Cardiac muscle cell (in vitro differentiated cells and primary cell): ENCODE measurements around the gene BCL6. TPM values are rescaled to one million over a fixed set of nuclear protein-coding genes. Genes with fewer than 3 reads are reported as not detected.

Experiments used
- DNase-seq, 2 donors: peaks; one replicate each; pipeline versions ENCODE4 v3.0.0 to v3.0.0-alpha.2; 2010 to 2017; ENCODE audit warnings: low read depth in 1 of 2, low spot score in 1 of 2
- H3K27ac ChIP-seq: fragments of 200-600 bp; sonication (generic); 2 replicates; pipeline ENCODE4 v1.5.1; 2016
- H3K27me3 ChIP-seq: fragments of 200-600 bp; sonication (generic); 2 replicates; pipeline ENCODE4 v1.6.0; 2016; ENCODE audit warnings: control low read depth
- H3K36me3 ChIP-seq: fragments of 200-600 bp; sonication (generic); 2 replicates; pipeline ENCODE4 v1.5.1; 2016; ENCODE audit warnings: control low read depth
- H3K4me1 ChIP-seq: fragments of 200-600 bp; sonication (generic); 2 replicates; pipeline ENCODE4 v1.8.1; 2017; ENCODE audit warnings: low read depth, mild to moderate bottlenecking, mixed run types
- H3K4me3 ChIP-seq: fragments of 200-600 bp; sonication (generic); 2 replicates; pipeline ENCODE4 v1.5.1; 2016; ENCODE audit warnings: mild to moderate bottlenecking
- H3K9me3 ChIP-seq: fragments of 200-600 bp; sonication (generic); 2 replicates; pipeline ENCODE4 v1.5.1; 2017; ENCODE audit warnings: low read depth, mild to moderate bottlenecking, control low read depth
- polyA plus RNA-seq: library from polyadenylated mRNA; unstranded; fragments of >200 nt; fragmentation: Nextera tagmentation; extraction: Ambion mirVana; gene quantifications from 2 replicates; pipeline ENCODE4 v1.2.1, GENCODE V29; 2016
- total RNA-seq: library from RNA; depleted of rRNA; stranded (reverse); fragments of >200 nt; gene quantifications from 2 replicates; pipeline ENCODE4 v1.2.3, GENCODE V29; 2016
- TF ChIP-seq, protein P1 (sequence below): IDR thresholded peaks from 2 replicates; pipeline ENCODE4 v1.5.1; 2012; ENCODE audit warnings: low read depth, mild to moderate bottlenecking, low read length

BCL6 gene
- total and polyA plus RNA-seq, 2 experiments from 2014 or later, result 4.9 to 12.7 TPM

DNA sequence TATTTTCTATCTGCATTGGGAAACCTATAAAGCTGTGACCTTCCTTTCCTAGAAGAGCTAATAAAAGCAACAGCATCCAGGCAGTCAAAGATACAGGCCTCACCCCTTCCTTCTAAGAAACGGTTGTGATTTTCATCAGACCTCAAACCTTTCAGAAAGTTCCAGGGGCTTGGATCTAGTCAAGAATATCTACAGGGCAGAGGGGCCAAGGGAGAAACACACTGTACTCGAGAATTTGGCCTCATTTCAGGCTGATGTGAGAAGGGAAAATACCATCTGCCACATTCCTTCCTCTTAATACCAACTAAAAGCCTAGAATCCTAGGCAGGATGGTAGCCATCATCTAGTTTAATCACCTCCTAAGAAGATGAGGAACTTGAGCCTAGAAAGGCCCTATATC lies 24.5 kb upstream of the BCL6 start:
- H3K4me1 ChIP-seq, result no peaks in the 10 kb centered on the region
- no peak for DNase-seq
- H3K36me3 ChIP-seq, result no peaks in the 10 kb centered on the region
- H3K4me3 ChIP-seq, result no peak overlapping the region
- no peak overlapping the region for H3K27ac ChIP-seq
- H3K27me3 ChIP-seq, result no peaks in the 10 kb centered on the region
- H3K9me3 ChIP-seq, result no peaks in the 10 kb centered on the region
- TF ChIP-seq, protein P1, sequence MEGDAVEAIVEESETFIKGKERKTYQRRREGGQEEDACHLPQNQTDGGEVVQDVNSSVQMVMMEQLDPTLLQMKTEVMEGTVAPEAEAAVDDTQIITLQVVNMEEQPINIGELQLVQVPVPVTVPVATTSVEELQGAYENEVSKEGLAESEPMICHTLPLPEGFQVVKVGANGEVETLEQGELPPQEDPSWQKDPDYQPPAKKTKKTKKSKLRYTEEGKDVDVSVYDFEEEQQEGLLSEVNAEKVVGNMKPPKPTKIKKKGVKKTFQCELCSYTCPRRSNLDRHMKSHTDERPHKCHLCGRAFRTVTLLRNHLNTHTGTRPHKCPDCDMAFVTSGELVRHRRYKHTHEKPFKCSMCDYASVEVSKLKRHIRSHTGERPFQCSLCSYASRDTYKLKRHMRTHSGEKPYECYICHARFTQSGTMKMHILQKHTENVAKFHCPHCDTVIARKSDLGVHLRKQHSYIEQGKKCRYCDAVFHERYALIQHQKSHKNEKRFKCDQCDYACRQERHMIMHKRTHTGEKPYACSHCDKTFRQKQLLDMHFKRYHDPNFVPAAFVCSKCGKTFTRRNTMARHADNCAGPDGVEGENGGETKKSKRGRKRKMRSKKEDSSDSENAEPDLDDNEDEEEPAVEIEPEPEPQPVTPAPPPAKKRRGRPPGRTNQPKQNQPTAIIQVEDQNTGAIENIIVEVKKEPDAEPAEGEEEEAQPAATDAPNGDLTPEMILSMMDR, result no peak

DNA sequence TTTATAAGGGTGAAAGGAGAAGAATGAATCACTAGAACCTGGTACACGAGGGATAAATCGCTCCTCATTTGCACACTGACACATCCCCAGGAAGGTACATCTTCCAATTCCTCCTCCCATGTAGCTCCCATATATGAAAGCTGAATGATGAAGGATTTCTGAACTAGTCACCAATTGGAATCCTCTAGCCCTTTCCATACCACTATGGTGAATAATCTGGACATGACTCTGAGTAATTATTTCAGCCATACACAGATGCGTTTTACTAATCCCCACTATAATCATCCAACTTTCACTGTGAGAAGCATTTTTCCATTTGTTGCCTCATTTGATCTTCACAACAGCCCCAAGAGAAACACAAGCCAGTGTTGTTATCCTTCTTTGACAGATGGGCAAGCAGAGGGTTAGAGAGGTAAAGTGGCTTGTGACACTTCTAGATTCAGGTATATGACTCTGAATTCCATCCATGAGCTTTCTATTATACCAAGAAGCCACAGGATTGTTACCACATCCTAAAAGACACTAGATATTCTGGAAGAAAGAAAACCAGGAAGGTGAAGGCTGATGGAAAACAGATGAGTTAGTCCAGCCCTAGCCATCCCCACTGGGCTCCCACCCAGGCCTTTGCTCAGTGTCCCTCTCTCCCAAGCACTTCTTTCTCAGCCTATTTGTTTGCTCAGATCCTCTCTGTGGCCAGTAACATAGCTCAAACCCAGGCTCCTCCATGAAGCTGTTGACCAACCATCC lies 22.2 kb upstream of the BCL6 start:
- H3K36me3 ChIP-seq, result no peaks in the 10 kb centered on the region
- no peak overlapping the region for H3K27ac ChIP-seq
- TF ChIP-seq, protein P1, result no peak
- DNase-seq, result peak in 1 of 2 donors; percentile 25
- no peaks in the 10 kb centered on the region for H3K27me3 ChIP-seq
- peaks cover 5% of the 10 kb centered on the region for H3K4me1 ChIP-seq
- H3K4me3 ChIP-seq, result no peak overlapping the region
- no peaks in the 10 kb centered on the region for H3K9me3 ChIP-seq

GRCh38 chr3:187765342-187765741 lies 20.1 kb upstream of the BCL6 start:
- TF ChIP-seq, protein P1, result no peak
- H3K27ac ChIP-seq, result no peak overlapping the region
- peaks cover 5% of the 10 kb centered on the region for H3K27me3 ChIP-seq
- H3K4me1 ChIP-seq, result peaks cover 5% of the 10 kb centered on the region
- H3K4me3 ChIP-seq, result no peak overlapping the region
- no peaks in the 10 kb centered on the region for H3K9me3 ChIP-seq
- no peak for DNase-seq
- H3K36me3 ChIP-seq, result no peaks in the 10 kb centered on the region

DNA sequence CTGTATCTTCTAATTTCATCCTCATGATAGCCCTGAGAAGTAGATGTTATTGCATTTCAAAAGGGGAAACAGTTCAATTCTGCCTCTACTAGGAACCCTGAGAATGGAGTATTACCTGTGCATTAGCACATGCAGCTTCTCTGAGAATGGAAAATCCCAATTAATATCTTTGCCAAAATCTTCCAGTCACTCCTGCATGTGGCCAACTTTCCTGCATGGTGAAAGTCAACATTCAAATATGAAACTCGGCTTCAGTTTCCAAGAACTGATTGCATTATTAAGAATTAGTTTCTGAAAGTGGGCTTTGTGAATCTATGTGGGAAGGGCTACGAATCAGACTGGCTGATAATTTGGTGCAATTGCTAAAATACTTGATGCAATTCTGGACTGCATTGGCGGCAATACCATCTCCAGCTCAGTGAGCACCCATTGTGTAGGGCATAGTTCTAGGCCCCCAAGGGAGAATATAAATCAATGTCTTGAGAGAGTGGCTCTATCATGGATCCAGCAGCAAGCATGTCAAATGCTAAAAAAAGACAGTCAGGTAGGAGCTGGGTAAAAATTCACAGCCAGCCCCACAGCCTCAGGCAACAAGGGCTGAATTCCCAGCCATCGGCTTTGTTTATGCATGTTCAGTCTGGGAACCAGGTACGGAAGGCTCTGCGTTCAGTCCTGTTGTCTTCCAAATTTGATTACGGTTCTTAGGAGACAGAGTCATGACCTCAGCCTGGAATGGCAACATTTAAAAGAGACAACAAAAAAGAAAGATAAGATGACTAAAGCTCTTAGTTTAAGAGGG lies 18.8 kb upstream of the BCL6 start:
- no peak overlapping the region for H3K27ac ChIP-seq
- peaks cover 5% of the 10 kb centered on the region for H3K27me3 ChIP-seq
- H3K4me3 ChIP-seq, result no peak overlapping the region
- peaks cover 5% of the 10 kb centered on the region for H3K4me1 ChIP-seq
- DNase-seq, result no peak
- H3K9me3 ChIP-seq, result no peaks in the 10 kb centered on the region
- no peaks in the 10 kb centered on the region for H3K36me3 ChIP-seq
- TF ChIP-seq, protein P1, result no peak

DNA sequence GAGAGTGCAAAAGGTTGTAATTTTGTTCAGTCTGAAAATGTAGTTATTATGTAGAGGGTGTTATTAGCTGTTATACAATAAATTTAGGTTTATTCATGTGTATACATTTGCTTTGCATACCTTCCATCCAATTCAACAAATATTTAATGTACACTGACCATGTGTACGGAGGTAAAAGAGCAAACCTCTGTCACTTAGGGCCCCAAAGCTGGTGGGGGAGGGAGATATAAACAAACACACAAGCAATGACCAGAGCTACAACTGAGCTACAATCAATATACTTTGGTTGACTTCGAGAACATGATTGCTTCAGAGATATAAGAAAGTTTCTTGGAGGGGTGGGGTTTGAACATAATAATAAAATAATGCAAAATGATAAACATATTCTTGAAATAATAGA lies 17.5 kb upstream of the BCL6 start:
- H3K9me3 ChIP-seq, result no peaks in the 10 kb centered on the region
- TF ChIP-seq, protein P1, result no peak
- H3K27me3 ChIP-seq, result peaks cover 5% of the 10 kb centered on the region
- peaks cover 5% of the 10 kb centered on the region for H3K4me1 ChIP-seq
- H3K36me3 ChIP-seq, result no peaks in the 10 kb centered on the region
- H3K4me3 ChIP-seq, result no peak overlapping the region
- H3K27ac ChIP-seq, result no peak overlapping the region
- no peak for DNase-seq
